ENCODE results near the gene PYURF.
"Not testable (repeated sequence)": the region's sequence is repeated elsewhere in the genome, so short reads cannot be mapped to it uniquely, and the experiment has no call there.

PYURF gene, protein sequence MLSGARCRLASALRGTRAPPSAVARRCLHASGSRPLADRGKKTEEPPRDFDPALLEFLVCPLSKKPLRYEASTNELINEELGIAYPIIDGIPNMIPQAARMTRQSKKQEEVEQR

DNA sequence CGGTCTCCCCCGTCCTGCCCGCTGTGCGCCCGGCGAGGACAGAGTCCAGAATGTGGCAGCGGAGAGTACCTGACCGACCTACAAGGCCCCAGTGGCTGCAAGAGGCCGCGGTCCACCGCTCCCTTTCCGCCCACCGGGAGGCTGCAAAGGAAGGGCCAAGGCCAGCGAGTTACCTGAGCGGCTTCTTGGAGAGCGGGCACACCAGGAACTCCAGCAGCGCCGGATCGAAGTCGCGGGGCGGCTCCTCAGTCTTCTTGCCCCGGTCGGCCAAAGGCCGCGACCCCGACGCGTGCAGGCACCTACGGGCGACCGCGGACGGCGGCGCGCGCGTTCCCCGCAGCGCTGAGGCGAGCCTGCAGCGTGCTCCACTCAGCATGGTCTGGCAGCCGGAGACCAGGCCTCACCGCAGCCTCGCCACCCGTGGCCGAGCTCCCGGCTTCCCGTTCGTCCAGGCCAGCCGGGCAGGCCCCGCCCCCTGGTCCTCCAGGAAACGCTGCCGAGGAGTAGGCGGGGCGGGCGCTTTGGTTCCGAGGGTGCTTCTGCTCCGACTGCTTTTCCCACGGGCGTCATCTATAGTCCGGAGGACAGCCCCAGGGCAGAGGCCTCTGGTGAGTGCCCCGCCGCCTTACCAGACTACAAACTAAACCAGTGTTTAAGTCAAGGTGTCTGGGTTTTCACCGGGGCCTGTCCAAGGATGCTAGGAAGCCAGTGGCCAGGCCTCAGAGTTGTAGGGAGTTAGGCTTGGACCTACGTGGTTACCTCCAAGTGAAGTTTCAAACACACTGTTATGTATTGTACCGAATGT lies at the start of gene PYURF:
PYURF (minus strand) TSS at position 452 of the 805 bp plus-strand sequence; CDS start at position 376, 76 bp downstream.
- DNase-seq: peak; percentile 23

DNA sequence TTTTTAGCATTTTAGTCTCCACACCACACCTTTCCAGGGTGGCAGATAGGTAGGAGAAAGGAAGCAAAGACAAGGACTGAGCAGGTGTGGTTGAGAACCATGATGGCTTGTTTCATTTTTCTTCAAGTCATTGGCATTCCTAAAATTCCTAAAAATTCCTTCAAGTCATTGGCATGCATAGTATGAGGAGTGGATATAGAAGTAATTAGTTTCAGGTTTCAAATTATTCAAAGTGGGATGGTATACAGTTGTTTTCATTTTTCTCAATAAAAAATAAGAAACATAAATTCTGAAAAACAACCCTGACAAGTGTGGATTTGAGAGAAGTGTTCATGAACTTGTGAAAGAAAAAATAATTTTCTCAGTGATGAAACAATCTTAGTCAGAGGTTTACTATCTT lies 46.4 kb upstream of the PYURF start:
- DNase-seq: no peak

DNA sequence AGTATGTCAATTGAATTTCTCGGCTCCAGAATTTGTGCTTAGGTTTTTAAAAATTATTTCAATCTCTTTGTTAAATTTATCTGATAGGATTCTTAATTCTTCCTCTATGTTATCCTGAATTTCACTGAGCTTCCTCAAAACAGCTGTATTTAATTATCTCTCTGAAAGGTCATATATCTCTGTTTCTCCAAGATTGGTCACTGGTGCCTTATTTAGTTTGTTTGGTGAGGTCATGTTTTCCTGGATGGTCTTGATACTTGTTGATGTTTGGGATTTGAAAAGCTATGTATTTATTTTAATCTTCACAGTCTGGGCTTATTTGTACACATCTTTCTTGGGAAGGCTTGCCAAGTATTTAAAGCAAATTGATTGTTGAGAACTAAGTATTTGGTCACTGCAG lies 44.0 kb upstream of the PYURF start:
- no peak for DNase-seq

DNA sequence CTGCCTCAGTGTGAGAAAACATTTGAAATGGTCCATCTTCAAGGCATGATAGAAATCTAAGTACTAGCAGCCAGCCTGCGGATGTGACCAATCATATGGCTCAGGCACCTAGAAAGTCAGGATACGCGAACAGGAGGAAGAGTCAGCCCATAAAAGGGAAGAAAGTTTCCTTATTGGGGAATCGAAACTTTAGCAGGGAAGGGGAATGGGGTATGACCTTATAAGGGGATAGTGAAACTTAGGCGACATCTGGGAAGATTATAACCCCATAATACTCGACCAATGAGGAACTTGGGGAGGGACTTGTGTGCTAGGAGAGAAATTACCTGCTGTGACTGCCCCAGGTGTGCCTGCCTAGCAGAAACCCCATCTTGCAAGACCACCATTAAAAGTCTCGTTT lies 26.2 kb upstream of the PYURF start:
- no peak for DNase-seq

DNA sequence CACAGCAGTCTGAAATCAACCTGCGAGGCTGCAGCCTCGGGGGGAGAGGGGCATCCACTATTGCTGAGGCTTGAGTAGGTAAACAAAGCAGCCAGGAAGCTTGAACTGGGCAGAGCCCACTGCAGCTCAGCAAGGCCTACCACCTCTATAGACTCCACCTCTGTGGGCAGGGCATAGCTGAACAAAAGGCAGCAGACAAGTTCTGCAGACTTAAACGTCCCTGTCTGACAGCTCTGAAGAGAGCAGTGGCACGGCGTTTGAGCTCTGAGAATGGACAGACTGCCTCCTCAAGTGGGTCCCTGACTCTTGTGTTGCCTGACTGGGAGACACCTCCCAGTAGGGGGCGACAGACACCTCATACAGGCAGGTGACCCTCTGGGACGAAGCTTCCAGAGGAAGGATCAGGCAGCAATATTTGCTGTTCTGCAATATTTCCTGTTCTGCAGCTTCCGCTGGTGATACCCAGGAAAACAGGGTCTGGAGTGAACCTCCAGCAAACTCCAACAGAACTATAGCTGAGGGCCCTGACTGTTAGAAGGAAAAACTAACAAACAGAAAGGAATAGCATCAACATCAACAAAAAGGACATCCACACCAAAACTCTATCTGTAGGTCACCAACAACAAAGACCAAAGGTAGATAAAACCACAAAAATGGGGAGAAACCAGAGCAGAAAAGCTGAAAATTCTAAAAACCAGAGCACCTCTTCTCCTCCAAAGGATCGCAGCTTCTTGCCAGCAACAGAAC lies 15.9 kb upstream of the PYURF start:
- not testable (repeated sequence) for DNase-seq

DNA sequence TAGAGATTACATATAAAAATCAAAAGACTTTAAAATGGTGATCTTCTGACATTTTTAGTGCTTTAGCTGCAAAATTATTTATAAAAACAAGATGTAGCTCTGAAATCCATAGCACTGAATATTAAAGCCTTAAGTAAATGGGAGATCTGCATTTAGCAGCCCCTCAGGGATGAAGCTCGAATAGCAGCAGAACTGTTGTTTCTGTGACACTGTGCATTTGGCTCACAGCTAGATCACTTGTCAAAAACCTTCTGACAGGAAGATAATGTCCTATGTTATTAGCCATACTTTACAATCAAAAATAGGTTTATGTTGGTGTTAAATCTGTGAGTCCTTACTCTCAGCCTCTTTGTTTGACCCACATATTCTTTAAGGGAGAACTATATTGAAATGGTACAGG lies 14.1 kb upstream of the PYURF start:
- DNase-seq: no peak

DNA sequence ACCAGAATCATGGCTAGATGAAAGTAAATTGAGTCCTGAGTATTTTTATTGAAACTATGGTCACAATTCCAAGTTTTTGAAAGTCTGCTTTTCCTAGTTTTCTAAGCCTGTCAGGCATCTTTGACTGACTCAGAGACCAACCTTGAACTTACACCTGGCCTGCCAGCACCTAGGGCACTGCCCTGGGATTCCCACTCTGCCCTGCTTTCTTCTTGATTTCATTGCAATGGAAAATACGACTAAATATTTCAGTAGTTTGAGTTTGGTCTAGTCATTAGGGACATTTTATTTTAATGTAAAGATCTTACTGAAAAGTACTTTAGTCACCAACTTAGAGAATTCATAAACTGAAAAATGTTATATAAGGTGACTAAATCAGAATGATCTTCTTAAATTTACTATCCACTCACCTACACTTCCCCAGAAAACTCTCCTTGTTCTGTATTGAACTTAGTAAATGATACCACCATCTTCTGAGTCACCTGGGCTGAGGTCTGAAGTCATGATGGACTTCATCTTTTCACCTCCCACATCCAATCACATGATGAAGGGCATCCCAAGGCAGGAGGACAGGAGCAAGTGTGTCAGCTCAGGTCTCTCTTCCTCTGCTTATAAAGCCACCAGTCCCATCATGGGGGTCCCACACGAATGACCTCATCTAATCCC lies 11.6 kb upstream of the PYURF start:
- no peak for DNase-seq

DNA sequence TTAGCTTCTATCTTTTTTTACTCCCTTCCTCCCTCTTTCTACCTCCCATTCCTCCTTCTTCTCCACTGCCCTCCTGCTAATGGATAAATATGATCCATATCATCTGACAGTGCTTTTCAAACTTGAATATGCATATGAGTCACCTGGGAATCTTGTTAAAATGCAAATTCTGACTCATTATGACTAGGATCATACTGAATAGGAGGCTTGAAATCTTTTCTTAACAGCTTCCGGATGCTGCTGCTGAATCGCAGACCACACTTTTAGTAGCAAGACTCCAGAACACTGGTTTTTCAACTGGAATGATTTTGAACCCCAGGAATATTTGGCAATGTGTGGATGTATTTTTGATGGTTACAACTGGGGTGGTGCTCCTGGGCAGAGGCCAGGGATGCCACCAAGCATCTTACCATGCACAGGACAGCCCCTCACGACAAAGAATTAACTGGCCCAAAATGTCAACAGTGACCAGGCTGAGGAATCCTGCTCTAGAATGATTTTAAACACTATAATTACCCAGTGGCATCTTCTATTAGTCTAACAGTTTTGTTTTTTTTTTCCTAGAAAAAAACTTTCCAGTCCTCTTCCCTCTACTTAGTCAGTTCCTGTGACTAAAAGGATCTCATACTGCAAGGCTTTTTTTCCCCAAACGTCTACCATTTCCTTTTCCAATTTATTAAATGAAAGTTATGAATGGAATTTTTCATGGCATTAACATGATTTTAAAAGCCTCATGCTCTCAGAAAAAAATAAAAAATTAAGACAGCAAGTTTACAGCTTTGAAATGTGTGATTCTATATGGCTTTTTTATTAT lies 10.6 kb upstream of the PYURF start:
- DNase-seq: no peak

DNA sequence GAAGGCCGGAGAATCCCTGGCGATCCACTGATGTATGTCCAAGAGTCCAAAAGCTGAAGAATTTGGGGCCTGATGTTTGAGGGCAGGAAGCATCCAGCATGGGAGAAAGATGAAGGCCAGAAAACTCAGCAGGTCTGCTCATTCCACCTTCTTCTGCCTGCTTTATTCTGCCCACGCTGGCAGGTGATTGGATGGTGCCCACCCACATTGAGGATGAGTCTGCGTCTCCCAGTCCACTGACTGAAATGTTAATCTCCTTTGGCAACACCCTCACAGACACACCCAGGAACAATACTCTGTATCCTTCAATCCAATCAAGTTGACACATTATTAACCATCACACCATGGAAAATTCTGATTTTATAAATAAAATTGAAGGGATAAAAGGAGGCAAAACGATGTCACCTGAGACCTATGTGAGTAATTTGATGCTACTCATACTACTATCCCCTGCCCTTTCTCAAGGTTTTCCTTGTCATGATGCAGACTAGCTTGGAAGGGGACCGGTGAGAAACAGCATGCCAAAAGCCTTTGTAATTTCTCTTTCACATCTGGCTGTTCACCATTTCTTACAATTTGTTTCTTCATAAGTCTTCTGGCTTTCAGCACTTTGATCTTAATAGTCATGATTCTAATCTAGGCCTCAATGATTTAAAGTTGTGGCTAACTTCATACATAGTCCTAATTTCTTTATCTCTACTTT lies 9.7 kb upstream of the PYURF start:
- no peak for DNase-seq

DNA sequence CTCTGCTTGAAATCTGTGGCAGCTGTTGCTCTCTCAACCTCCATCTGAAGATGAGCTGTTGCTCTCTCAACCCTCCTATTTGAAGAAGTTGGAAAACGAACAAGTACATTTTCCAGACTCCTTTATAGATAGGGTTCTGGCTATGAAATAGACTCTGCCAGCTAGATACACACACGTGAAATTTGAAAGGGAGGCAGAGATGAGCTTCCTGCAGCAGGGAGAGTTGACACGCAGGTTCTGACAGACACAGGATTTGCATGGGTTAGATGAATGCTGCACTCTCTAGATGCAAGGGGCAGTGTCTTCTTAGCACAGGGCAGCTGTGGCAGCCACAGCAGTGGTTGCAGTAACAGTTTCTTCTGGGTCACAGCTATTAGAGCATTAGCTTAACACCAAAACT lies 8.0 kb upstream of the PYURF start:
- DNase-seq: no peak

DNA sequence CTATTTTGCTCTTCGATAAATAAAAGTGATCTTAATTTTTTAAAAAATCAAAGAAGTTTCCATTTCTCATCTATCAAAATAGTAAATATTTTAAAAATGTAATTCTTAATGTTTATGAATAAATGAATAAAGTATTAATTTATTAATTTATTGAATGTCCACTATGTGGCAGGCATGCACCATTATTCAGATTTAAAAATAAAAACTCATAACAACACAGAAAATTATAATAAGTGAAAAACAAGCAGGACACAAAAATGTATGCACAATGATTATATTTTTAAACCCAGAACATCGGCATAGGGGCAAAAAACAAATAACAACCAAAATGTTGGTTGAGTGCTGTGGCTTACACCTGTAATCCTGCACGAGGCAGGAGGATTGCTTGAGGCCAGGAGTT lies 5.3 kb upstream of the PYURF start:
- no peak for DNase-seq

DNA sequence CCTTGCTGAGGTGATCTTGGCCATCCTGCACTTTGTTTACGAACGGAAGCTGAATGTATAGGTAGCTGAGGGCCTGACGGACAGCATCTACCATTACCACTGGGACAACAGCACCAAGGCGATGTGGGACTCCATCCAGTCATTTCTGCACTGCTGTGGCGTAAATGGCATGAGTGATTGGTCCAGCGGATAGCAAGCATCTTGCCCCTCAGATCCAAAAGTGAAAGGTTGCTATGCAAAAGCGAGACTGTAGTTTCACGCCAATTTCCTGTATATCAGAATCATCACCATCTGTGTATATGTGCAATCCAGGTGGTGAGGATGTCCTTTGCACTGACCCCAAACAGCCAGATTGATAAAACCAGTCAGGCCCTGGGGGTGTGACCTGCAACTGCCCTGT lies 4.2 kb upstream of the PYURF start:
- DNase-seq: no peak

DNA sequence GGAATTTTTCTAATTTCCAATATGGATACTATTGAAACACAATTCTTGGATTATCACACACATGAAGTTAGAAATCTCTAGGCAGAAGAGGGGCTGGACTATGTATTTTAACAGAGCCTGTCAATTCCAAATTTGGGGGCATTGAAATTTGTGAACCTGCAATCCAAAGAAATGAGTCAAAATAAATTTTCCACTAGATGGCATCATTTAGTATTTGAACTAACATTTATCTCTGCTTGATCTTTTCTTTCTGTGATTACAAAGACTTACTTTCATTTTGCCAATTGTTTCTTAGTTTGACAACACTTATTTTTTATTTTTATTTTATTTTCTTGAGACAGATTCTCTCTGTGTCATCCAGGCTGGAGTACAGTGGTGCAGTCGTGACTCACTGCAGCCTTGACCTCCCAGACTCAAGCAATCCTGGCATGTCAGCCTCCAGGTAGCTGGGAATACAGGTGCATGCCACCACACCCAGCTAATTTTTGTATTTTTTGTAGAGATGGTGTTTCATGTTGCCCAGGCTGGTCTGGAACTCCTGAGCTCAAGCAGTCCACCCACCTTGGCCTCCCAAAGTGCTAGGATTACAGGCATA lies 2.7 kb upstream of the PYURF start:
- DNase-seq: no peak

DNA sequence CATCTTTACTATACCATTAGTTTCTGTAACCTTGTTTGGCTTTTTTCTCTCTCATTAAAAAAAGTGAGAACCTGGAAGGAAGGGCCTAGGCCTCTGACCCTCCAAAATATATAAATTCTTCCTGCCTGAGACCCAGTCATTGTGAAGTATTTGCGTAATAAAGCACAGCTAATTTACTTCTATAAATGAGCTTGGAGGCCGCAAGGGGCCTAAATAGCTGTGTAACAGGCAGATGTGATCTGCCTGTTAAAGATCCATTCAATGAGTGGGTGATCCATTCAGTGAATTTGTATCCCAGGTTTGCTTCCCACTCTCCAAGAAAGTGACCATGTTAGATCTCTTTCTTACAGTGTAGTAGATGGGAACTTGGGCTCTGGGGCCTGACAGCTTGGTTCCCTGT lies 595 bp upstream of the PYURF start:
- DNase-seq: no peak

DNA sequence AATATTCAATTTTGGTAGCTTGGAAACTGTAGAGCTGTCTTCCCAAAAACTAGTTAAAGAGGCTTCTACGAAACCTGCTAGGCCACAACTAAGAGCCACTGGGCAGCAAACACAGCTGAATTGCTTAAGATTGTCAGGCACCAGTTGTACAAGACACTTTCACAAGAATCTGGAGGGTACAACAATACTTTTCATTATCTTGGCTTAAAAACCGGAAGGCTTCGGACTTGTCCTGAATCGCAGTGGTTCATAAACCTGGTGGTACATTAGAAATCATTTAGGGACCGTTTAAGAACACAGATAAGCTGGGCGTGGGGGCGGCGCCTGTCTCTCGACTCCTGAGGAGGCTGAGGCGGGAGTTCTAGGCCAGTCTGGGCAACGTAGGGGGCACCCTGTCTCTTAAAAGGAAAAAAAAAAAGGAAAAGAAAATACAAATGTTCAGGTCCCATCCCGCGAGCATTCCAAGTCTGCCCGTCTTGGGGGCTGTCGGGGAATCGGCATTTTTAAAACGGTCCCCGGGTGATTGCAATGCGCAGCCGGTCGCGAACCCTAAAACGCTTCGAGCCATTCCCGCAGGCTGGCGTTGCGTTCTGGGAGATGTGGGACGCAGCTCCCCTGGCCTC lies 763 bp downstream of the PYURF start:
- DNase-seq: no peak

DNA sequence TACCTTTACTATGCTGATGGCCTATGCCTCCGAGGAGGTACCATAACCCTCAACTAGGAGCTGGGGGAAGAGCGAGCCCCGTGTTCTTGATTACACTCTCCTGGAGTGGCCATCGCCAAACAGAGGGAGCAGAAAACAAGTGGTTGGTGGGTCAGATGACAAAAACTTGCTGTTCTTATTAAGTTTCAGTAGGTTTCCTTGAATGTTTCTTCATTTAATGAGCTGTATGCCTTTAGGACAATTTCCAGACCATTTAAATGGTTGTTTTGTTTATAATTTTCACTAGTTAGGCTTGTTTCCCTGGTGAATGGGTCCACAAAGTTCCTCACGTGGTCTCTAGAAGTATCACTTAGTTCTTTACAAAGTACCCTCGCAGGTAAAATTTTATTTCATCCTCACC lies 4.7 kb downstream of the PYURF start:
- no peak for DNase-seq

DNA sequence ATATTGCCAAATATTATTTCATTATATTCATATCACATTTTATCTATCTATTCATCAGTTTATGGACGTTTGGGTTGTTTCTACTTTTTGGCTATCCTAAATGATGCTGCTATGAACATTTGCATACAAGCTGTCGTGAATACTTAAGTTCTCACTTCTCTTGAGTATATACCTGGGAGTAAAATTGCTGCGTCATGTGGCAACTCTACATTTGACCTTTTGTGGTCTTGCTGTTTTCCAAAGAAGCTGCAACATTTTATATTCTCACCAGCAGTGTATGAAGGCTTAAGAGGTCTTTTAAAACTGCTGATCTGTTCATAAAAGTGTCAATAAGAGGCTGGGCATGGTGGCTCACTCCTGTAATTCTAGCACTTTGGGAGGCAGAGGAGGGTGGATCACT lies 5.8 kb downstream of the PYURF start:
- DNase-seq: no peak

DNA sequence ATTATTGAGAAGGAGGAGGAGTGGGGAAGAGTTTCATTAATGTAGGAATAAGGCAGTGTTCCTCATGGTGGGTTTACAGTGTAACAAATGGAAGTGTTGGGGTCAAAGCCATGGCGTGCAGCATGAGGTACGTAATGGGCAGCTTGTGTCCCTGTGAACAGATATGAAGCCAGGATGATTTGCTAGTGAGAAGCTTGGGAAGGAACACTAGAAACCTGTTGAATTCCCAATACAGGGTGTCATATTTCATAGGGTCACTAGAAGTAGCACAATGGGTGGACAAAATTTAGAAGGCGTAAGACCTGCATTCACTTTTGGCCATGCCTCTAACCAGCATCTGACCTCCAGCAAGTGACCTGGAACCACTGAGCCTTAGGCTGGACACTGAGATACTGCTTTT lies 6.8 kb downstream of the PYURF start:
- no peak for DNase-seq

DNA sequence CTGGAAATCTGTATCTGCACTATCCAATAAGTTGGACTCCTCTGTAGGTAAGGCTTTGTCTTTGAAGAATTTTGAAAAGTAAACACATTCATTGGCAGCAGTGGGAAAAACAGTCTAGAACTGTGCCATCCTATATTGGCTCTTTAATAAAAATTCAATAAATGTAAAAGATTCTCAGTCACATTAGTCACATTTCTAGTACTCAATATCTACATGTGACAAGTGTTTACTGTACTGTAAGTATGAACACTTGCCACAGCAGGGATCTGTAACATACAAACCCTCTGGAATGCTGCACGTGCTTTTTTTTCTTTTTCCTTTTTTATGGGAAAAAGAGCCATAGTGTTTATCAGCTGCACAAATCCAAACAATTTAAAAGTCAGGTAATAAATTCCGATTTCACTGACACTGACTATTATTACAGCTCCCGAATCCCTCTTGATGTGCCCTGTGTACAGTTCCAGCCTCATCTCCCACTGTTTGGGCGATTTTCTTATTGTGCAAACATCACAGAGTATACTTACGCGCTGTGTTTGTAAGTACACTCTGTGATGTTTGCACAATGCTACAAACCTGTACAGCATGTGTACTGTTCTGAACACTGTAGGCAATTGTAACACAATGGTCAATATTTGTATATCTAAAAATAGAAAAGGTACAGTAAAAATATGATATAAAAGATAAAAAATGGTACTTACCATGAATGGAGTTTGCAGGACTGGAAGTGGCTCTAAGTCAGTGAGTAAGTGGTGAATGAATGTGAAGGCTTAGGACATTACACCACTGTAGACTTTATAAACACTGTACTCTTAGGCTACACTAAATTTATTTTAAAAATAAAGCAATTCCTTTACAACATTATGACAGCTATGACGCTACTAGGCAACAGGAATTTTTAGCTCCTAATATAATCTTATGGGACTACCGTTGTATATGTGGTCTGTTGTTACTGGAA lies 8.7 kb downstream of the PYURF start:
- no peak for DNase-seq

DNA sequence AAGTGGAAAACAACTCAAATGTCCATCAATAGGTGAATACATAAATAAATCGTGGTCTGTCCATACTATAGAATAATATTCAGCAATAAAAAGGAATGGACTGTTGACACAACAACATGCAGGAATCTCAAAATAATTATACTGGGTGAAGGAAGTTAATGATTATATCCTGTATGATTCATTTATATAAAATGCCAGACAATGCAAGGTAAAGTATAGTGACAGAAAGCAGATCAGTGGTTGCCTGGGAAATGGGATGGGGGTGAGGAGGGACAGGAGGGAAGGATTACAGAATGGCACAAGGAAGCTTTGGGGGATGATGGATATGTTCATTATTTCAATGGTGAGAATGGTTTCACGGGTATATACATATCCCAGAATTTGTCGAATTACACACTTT lies 12.3 kb downstream of the PYURF start:
- no peak for DNase-seq

Measured in NCI-H524 treated with DMSO at 0.1 percent for 48 hours (cell line).